WTC11 (cell line): ENCODE data around the gene FASN.

Source experiments
- AFF4 ChIP-seq: sonication (generic); formaldehyde crosslinking; IDR thresholded peaks from 2 replicates; pipeline ENCODE4 v1.8.1; 2023; ENCODE audit warnings: mild to moderate bottlenecking, missing genetic modification reagents, borderline replicate concordance
- ATF2 ChIP-seq: sonication (generic); formaldehyde crosslinking; IDR thresholded peaks from 2 replicates; pipeline ENCODE4 v1.8.1; 2022; ENCODE audit warnings: low read depth, missing genetic modification reagents, borderline replicate concordance
- ATF3 ChIP-seq: sonication (generic); formaldehyde crosslinking; conservative IDR thresholded peaks from 2 replicates; pipeline ENCODE4 v1.8.1; 2022; ENCODE audit warnings: mild to moderate bottlenecking, missing genetic modification reagents
- CTCF ChIP-seq: fragments of 200-600 bp; IDR thresholded peaks from 2 replicates; pipeline ENCODE4 v1.8.0; 2022; ENCODE audit warnings: antibody characterized with exemption
- EMX1 ChIP-seq: fragments of 250-450 bp; sonication (Bioruptor Pico); IDR thresholded peaks from 2 replicates; pipeline ENCODE4 v1.8.0; 2021; ENCODE audit warnings: mild to moderate bottlenecking
- JAZF1 ChIP-seq: fragments of 250-450 bp; sonication (Bioruptor Pico); IDR thresholded peaks from 2 replicates; pipeline ENCODE4 v1.9.0; 2021; ENCODE audit warnings: moderate library complexity, mild to moderate bottlenecking, inconsistent platforms
- NFYB ChIP-seq: sonication (generic); formaldehyde crosslinking; conservative IDR thresholded peaks from 2 replicates; pipeline ENCODE4 v1.8.0; 2022; ENCODE audit warnings: low read depth, missing genetic modification reagents
- NR2C2 ChIP-seq: sonication (generic); formaldehyde crosslinking; IDR thresholded peaks from 2 replicates; pipeline ENCODE4 v1.8.0; 2022; ENCODE audit warnings: mild to moderate bottlenecking, missing genetic modification reagents
- STAT6 ChIP-seq: sonication (generic); formaldehyde crosslinking; conservative IDR thresholded peaks from 2 replicates; pipeline ENCODE4 v1.8.1; 2023; ENCODE audit warnings: mild to moderate bottlenecking, low read depth, missing genetic modification reagents, moderate library complexity
- ZMAT4 ChIP-seq: fragments of 250-450 bp; sonication (Bioruptor Pico); IDR thresholded peaks from 2 replicates; pipeline ENCODE4 v1.9.0; 2021; ENCODE audit warnings: mild to moderate bottlenecking

GRCh38 chr17:82092628-82092994, 5.4 kb downstream of the FASN start:
- no peak for TF ChIP-seq CTCF
- TF ChIP-seq ATF3 (CRISPR knock-in tag): no peak
- TF ChIP-seq STAT6: no peak
- no peak for TF ChIP-seq NFYB (CRISPR knock-in tag)
- TF ChIP-seq ZMAT4 (CRISPR knock-in tag): no peak
- TF ChIP-seq EMX1: no peak
- TF ChIP-seq ATF2: no peak
- TF ChIP-seq NR2C2: no peak
- TF ChIP-seq JAZF1 (CRISPR knock-in tag): no peak
- TF ChIP-seq AFF4 (CRISPR knock-in tag): no peak
